Natural killer cell (primary cell): ENCODE results near the gene CREG1. TPM values are rescaled to one million over a fixed set of nuclear protein-coding genes. Genes with fewer than 3 reads are reported as not detected.
A peak's percentile ranks its signal among the peaks of the same experiment; 100 is the strongest.

Source experiments
- ATAC-seq, 3 donors: fragments of 150-1000 bp in 2 of 3; fragments of 200-7000 bp in 1 of 3; cut with Tn5 transposase; 1 replicate in 1 of 3; 2 replicates in 2 of 3; pipeline ENCODE4 v1.10.0; 2021; ENCODE audit warnings: mild to moderate bottlenecking in 2 of 3, moderate library complexity in 2 of 3
- DNase-seq, 2 donors: peaks; one replicate each; pipeline versions ENCODE4 v3.0.0 to v3.0.0-alpha.2; 2013 to 2021; ENCODE audit warnings: mixed read lengths in 1 of 2
- H3K27ac ChIP-seq: one replicate; pipeline ENCODE4 v1.5.1; 2013; ENCODE audit warnings: mild to moderate bottlenecking, low read length
- H3K27me3 ChIP-seq: one replicate; pipeline ENCODE4 v1.6.1; 2013; ENCODE audit warnings: low read length; ENCODE audit not compliant: control insufficient read depth, insufficient read depth
- H3K36me3 ChIP-seq: one replicate; pipeline ENCODE4 v1.6.1; 2013; ENCODE audit warnings: low read length; ENCODE audit not compliant: control insufficient read depth, insufficient read depth
- H3K4me1 ChIP-seq: one replicate; pipeline ENCODE4 v1.6.1; 2013; ENCODE audit warnings: low read length; ENCODE audit not compliant: control insufficient read depth, insufficient read depth
- H3K4me3 ChIP-seq: one replicate; pipeline ENCODE4 v1.5.1; 2013; ENCODE audit warnings: low read length
- H3K9me3 ChIP-seq: one replicate; pipeline ENCODE4 v1.6.1; 2013; ENCODE audit warnings: low read length; ENCODE audit not compliant: control insufficient read depth, insufficient read depth
- H3K27ac Mint-ChIP-seq, 2 donors: one replicate each; pipeline ENCODE4 v1.8.0; 2022; ENCODE audit warnings: mild to moderate bottlenecking in 2 of 2, mixed read lengths in 2 of 2, moderate library complexity in 1 of 2
- H3K27me3 Mint-ChIP-seq, 2 donors: one replicate each; pipeline ENCODE4 v1.8.0; 2022; ENCODE audit warnings: low read depth in 2 of 2, mixed read lengths in 2 of 2
- H3K36me3 Mint-ChIP-seq: one replicate; pipeline ENCODE4 v1.8.0; 2022; ENCODE audit warnings: mixed read lengths
- H3K4me1 Mint-ChIP-seq, 2 donors: one replicate each; pipeline ENCODE4 v1.8.0; 2022; ENCODE audit warnings: mixed read lengths in 2 of 2
- H3K4me3 Mint-ChIP-seq: one replicate; pipeline ENCODE4 v1.8.0; 2022; ENCODE audit warnings: mild to moderate bottlenecking, moderate library complexity, mixed read lengths
- H3K9me3 Mint-ChIP-seq, 2 donors: one replicate each; pipeline ENCODE4 v1.8.0; 2022; ENCODE audit warnings: mixed read lengths in 2 of 2
- CTCF ChIP-seq: fragments of 200-600 bp; IDR thresholded peaks from one replicate; pipeline ENCODE4 v1.8.0; 2022; ENCODE audit warnings: antibody characterized with exemption
- WGBS: methylation state at CpG from one replicate; pipeline ENCODE4 v1.1.7; 2013; ENCODE audit warnings: missing lambda C conversion rate; ENCODE audit not compliant: insufficient coverage; 5-methylcytosine and 5-hydroxymethylcytosine counted together
- intact Hi-C: fragments of 100-400 bp; cut with micrococcal nuclease; formaldehyde crosslinking; loops from one replicate; pipeline ENCODE4 v1.14.2; 2022
- total RNA-seq, 4 donors: library from RNA; stranded (reverse); fragments of 120-200 nt in 1 of 4; gene quantifications; one replicate each; pipeline versions ENCODE4 v1.2.3 to v1.2.4, GENCODE V29; 2013 to 2022

CREG1 gene
- total RNA-seq, 3 donors from 2014 or later (not counting 1 experiment from before 2014, with no cell fraction given) = 6.7 to 15.8 (median 8.9) TPM

- Mint-ChIP-seq H3K27me3 (no peaks in the 10 kb centered on the region), H3K4me3 (peak overlapping the region; percentile 77), H3K9me3 (no peaks in the 10 kb centered on the region), H3K4me1 (peaks cover 83 to 91% of the 10 kb centered on the region in 2 donors), H3K36me3 (peaks cover 26% of the 10 kb centered on the region), H3K27ac (peak overlapping the region; percentile 91 to 100)
- no peak for TF ChIP-seq CTCF
- ATAC-seq (peak; percentile 50 to 67 (median 59)), DNase-seq (peak; percentile 37 to 76)
- intact Hi-C loops = loop anchor here (1.0 kb wide), 1 partner anchor 8 kb away; no protein-coding TSS in a partner anchor
- Histone ChIP-seq H3K9me3 (no peaks in the 10 kb centered on the region), H3K27ac (peak overlapping the region; percentile 62), H3K4me1 (peaks cover 82% of the 10 kb centered on the region), H3K36me3 (peaks cover 68% of the 10 kb centered on the region), H3K4me3 (no peak overlapping the region), H3K27me3 (no peaks in the 10 kb centered on the region)
- 47% methylated on average over 8 of the region's 8 CpGs for WGBS
These were observed 44.0 kb downstream of the CREG1 start for GRCh38 chr1:167509587-167509986.

- Histone ChIP-seq H3K4me1 (peaks cover 92% of the 10 kb centered on the region), H3K9me3 (no peaks in the 10 kb centered on the region), H3K27ac (peak overlapping the region; percentile 62), H3K27me3 (no peaks in the 10 kb centered on the region), H3K36me3 (peaks cover 78% of the 10 kb centered on the region), H3K4me3 (no peak overlapping the region)
- TF ChIP-seq CTCF = no peak
- Mint-ChIP-seq H3K27ac (peak overlapping the region; percentile 91 to 100), H3K4me3 (peak overlapping the region; percentile 77), H3K9me3 (no peaks in the 10 kb centered on the region), H3K36me3 (peaks cover 41% of the 10 kb centered on the region), H3K4me1 (peaks cover 94 to 96% of the 10 kb centered on the region in 2 donors), H3K27me3 (no peaks in the 10 kb centered on the region)
- ATAC-seq = no peak
- no peak for DNase-seq
- intact Hi-C loops = no loop called here
- 57% methylated on average over 3 of the region's 3 CpGs for WGBS
These were observed 45.8 kb downstream of the CREG1 start for GRCh38 chr1:167507719-167508118.

GRCh38 chr1:167504467-167504827 is 49.1 kb downstream of the CREG1 start:
- ATAC-seq (no peak), DNase-seq (no peak)
- no peaks in the 10 kb centered on the region for H3K9me3 Mint-ChIP-seq
- peaks cover 42% of the 10 kb centered on the region for H3K36me3 Mint-ChIP-seq
- peak overlapping the region; percentile 91 to 100 for H3K27ac Mint-ChIP-seq
- Histone ChIP-seq H3K4me1 (peaks cover 86% of the 10 kb centered on the region), H3K36me3 (peaks cover 77% of the 10 kb centered on the region), H3K9me3 (no peaks in the 10 kb centered on the region), H3K4me3 (no peak overlapping the region), H3K27me3 (no peaks in the 10 kb centered on the region), H3K27ac (peak overlapping the region; percentile 97)
- 46% methylated on average over 3 of the region's 3 CpGs for WGBS
- intact Hi-C loops = no loop called here
- peaks cover 98 to 100% of the 10 kb centered on the region in 2 donors for H3K4me1 Mint-ChIP-seq
- TF ChIP-seq CTCF = no peak
- H3K27me3 Mint-ChIP-seq = no peaks in the 10 kb centered on the region
- H3K4me3 Mint-ChIP-seq = peak overlapping the region; percentile 77
